GDM1 (cell line): ENCODE data around the gene TDRD12.

ENCODE experiments used
- DNase-seq: peaks from one replicate; lab custom pipeline; 2025; lab: John Stamatoyannopoulos, UW

The TDRD12 gene

GRCh38 chr19:32869369-32869965 is 149.9 kb downstream of the TDRD12 start, which contains the start of gene SLC7A9:
Gene SLC7A9 (minus strand): TSS chr19:32869767. CDS start chr19:32868534, 1,233 bp downstream.
- DNase-seq: no peak

GRCh38 chr19:32869966-32870573 is 150.5 kb downstream of the TDRD12 start:
- no peak for DNase-seq

GRCh38 chr19:32870981-32871451 is 151.4 kb downstream of the TDRD12 start:
- no peak for DNase-seq

- no peak for DNase-seq
Observed at GRCh38 chr19:32872391-32872790, 152.8 kb downstream of the TDRD12 start.

GRCh38 chr19:32873247-32873959 is 153.8 kb downstream of the TDRD12 start:
- DNase-seq: no peak

- no peak for DNase-seq
Observed at GRCh38 chr19:32874605-32875004, 155.0 kb downstream of the TDRD12 start.

GRCh38 chr19:32875428-32875827 is 155.9 kb downstream of the TDRD12 start:
- DNase-seq: no peak

- DNase-seq: no peak
Observed at GRCh38 chr19:32876236-32876918, 156.8 kb downstream of the TDRD12 start.

- DNase-seq: no peak
Observed at GRCh38 chr19:32876919-32877285, 157.3 kb downstream of the TDRD12 start.
